GM23338 (cell line): Measurements from ENCODE around the gene PSMB3.

Experiments
- EZH2 ChIP-seq: fragments of 200-600 bp; sonication (generic); IDR thresholded peaks from one replicate; pipeline ENCODE4 v1.8.0; 2017; ENCODE audit warnings: antibody characterized with exemption, mild to moderate bottlenecking, low read depth; ENCODE audit not compliant: unreplicated experiment
- EZH2phosphoT487 ChIP-seq: fragments of 200-600 bp; sonication (generic); IDR thresholded peaks from one replicate; pipeline ENCODE4 v1.8.1; 2018; ENCODE audit warnings: antibody characterized with exemption; ENCODE audit not compliant: unreplicated experiment
- JUNB ChIP-seq: IDR thresholded peaks from one replicate; pipeline ENCODE4 v1.6.1; 2016; ENCODE audit warnings: antibody characterized with exemption; ENCODE audit not compliant: unreplicated experiment
- POLR2AphosphoS5 ChIP-seq: IDR thresholded peaks from 2 replicates; pipeline ENCODE4 v1.6.1; 2016; ENCODE audit warnings: antibody characterized with exemption, low read depth
- REST ChIP-seq: IDR thresholded peaks from one replicate; pipeline ENCODE4 v1.6.1; 2018; ENCODE audit warnings: antibody characterized with exemption; ENCODE audit not compliant: unreplicated experiment
- TF ChIP-seq, protein P1 (sequence below), 2 experiments: fragments of 200-600 bp in 1 of 2; sonication (generic) in 1 of 2; conservative IDR thresholded peaks; 2 replicates each; pipeline versions ENCODE4 v1.5.1 to v1.6.1; 2016 to 2017; ENCODE audit warnings: antibody characterized with exemption in 2 of 2, low read depth in 2 of 2, mild to moderate bottlenecking in 2 of 2, moderate library complexity in 1 of 2

GRCh38 chr17:38779965-38780752 lies 27.6 kb downstream of the PSMB3 start:
- TF ChIP-seq POLR2AphosphoS5: no peak
- TF ChIP-seq, protein P1, sequence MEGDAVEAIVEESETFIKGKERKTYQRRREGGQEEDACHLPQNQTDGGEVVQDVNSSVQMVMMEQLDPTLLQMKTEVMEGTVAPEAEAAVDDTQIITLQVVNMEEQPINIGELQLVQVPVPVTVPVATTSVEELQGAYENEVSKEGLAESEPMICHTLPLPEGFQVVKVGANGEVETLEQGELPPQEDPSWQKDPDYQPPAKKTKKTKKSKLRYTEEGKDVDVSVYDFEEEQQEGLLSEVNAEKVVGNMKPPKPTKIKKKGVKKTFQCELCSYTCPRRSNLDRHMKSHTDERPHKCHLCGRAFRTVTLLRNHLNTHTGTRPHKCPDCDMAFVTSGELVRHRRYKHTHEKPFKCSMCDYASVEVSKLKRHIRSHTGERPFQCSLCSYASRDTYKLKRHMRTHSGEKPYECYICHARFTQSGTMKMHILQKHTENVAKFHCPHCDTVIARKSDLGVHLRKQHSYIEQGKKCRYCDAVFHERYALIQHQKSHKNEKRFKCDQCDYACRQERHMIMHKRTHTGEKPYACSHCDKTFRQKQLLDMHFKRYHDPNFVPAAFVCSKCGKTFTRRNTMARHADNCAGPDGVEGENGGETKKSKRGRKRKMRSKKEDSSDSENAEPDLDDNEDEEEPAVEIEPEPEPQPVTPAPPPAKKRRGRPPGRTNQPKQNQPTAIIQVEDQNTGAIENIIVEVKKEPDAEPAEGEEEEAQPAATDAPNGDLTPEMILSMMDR (conservative IDR thresholded peaks at IDR 0.05; ENCODE audit: low read depth in 2 of 2): 0 out of 4 replicates have a peak, but pooled peaks of 1 of the 2 experiments have one; percentile 8
- no peak for TF ChIP-seq EZH2
- no peak for TF ChIP-seq JUNB
- TF ChIP-seq EZH2phosphoT487: no peak
- TF ChIP-seq REST: no peak
